ENCODE measurements around the gene TBL1Y.
"Not testable (repeated sequence)": the region's sequence is repeated elsewhere in the genome, so short reads cannot be mapped to it uniquely, and the experiment has no call there.

TBL1Y gene

GRCh38 chrY:6974971-6975370 lies 64.5 kb downstream of the TBL1Y start:
- DNase-seq, result no peak

- DNase-seq, result no peak
Observed at GRCh38 chrY:6977783-6978182, 67.3 kb downstream of the TBL1Y start.

GRCh38 chrY:6983221-6983620 lies 72.7 kb downstream of the TBL1Y start:
- DNase-seq, result no peak

GRCh38 chrY:6987811-6988210 lies 77.3 kb downstream of the TBL1Y start:
- no peak for DNase-seq

GRCh38 chrY:6989886-6990620 lies 79.6 kb downstream of the TBL1Y start:
- no peak for DNase-seq

GRCh38 chrY:6992041-6992440 lies 81.5 kb downstream of the TBL1Y start:
- DNase-seq, result no peak

- no peak for DNase-seq
Observed at GRCh38 chrY:6995987-6996386, 85.5 kb downstream of the TBL1Y start.

GRCh38 chrY:6997503-6998066 lies 87.1 kb downstream of the TBL1Y start:
- DNase-seq, result no peak

GRCh38 chrY:6999905-7000304 lies 89.4 kb downstream of the TBL1Y start:
- DNase-seq, result no peak

- no peak for DNase-seq
Observed at GRCh38 chrY:7002581-7002980, 92.1 kb downstream of the TBL1Y start.

- DNase-seq, result no peak
Observed at GRCh38 chrY:7007911-7008310, 97.4 kb downstream of the TBL1Y start.

GRCh38 chrY:7008578-7009355 lies 98.3 kb downstream of the TBL1Y start:
- no peak for DNase-seq

- no peak for DNase-seq
Observed at GRCh38 chrY:7013051-7013450, 102.6 kb downstream of the TBL1Y start.

GRCh38 chrY:7016521-7016920 lies 106.0 kb downstream of the TBL1Y start:
- DNase-seq, result no peak

GRCh38 chrY:7017244-7018080 lies 107.0 kb downstream of the TBL1Y start:
- no peak for DNase-seq

GRCh38 chrY:7039037-7039436 lies 128.5 kb downstream of the TBL1Y start:
- DNase-seq, result no peak

- no peak for DNase-seq
Observed at GRCh38 chrY:7040662-7041061, 130.2 kb downstream of the TBL1Y start.

GRCh38 chrY:7041983-7042382 lies 131.5 kb downstream of the TBL1Y start:
- no peak for DNase-seq

- not testable (repeated sequence) for DNase-seq
Observed at GRCh38 chrY:7052461-7052860, 142.0 kb downstream of the TBL1Y start.

- no peak for DNase-seq
Observed at GRCh38 chrY:7056886-7057285, 146.4 kb downstream of the TBL1Y start.

GRCh38 chrY:7078725-7079124 lies 168.2 kb downstream of the TBL1Y start:
- no peak for DNase-seq

- DNase-seq, result not testable (repeated sequence)
Observed at GRCh38 chrY:7080548-7080947, 170.1 kb downstream of the TBL1Y start.

GRCh38 chrY:7085606-7086005 lies 175.1 kb downstream of the TBL1Y start:
- no peak for DNase-seq
